SK-N-SH (cell line): ENCODE data around the gene CAMK4.

Experiments
- EP300 ChIP-seq, 2 experiments: IDR thresholded peaks; 2 replicates each; pipeline versions ENCODE4 v1.4.0 to v1.6.1; 2012; ENCODE audit warnings: borderline replicate concordance in 1 of 2, low read depth in 1 of 2, low read length in 1 of 2
- EZH2phosphoT487 ChIP-seq: fragments of 200-600 bp; sonication (generic); IDR thresholded peaks from 2 replicates; pipeline ENCODE4 v1.6.1; 2017; ENCODE audit warnings: low read depth, mixed run types, mild to moderate bottlenecking, antibody characterized with exemption, moderate library complexity, borderline replicate concordance
- TCF12 ChIP-seq: IDR thresholded peaks from 2 replicates; pipeline ENCODE4 v1.4.0; 2012
- TF ChIP-seq, protein P1 (sequence below): fragments of 200-600 bp; sonication (generic); IDR thresholded peaks from 2 replicates; pipeline ENCODE4 v1.6.1; 2017; ENCODE audit warnings: antibody characterized with exemption, mild to moderate bottlenecking, moderate library complexity
- TF ChIP-seq, protein P2 (sequence below): IDR thresholded peaks from 2 replicates; pipeline ENCODE4 v1.6.1; 2012; ENCODE audit warnings: mild to moderate bottlenecking, low read depth, low read length, moderate library complexity

DNA sequence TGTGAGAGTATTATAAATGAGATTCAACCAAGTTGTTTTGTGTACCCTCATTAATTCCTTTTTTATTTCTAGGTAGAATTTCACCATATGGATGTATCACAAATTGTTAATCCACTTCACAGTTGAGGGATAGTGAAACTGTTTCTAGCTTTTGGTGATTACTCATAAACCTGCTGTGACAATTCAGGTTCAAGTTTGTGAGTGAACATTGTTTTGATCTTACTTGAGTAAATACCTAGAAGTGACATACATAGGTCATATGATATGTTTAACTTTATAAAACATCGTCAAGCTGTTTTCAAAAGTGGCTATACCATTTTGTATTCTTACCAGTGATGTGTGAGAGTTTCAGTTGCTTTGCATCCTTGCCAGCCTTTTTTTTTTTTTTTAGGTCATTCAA, 112.9 kb downstream of the CAMK4 start:
- TF ChIP-seq, protein P1, sequence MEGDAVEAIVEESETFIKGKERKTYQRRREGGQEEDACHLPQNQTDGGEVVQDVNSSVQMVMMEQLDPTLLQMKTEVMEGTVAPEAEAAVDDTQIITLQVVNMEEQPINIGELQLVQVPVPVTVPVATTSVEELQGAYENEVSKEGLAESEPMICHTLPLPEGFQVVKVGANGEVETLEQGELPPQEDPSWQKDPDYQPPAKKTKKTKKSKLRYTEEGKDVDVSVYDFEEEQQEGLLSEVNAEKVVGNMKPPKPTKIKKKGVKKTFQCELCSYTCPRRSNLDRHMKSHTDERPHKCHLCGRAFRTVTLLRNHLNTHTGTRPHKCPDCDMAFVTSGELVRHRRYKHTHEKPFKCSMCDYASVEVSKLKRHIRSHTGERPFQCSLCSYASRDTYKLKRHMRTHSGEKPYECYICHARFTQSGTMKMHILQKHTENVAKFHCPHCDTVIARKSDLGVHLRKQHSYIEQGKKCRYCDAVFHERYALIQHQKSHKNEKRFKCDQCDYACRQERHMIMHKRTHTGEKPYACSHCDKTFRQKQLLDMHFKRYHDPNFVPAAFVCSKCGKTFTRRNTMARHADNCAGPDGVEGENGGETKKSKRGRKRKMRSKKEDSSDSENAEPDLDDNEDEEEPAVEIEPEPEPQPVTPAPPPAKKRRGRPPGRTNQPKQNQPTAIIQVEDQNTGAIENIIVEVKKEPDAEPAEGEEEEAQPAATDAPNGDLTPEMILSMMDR: no peak
- TF ChIP-seq TCF12 (no peak), EZH2phosphoT487 (no peak), EP300 (IDR thresholded peaks at IDR 0.05; ENCODE audit: borderline replicate concordance in 1 of 2, low read depth in 1 of 2, low read length in 1 of 2) (no peak)
- TF ChIP-seq, protein P2, sequence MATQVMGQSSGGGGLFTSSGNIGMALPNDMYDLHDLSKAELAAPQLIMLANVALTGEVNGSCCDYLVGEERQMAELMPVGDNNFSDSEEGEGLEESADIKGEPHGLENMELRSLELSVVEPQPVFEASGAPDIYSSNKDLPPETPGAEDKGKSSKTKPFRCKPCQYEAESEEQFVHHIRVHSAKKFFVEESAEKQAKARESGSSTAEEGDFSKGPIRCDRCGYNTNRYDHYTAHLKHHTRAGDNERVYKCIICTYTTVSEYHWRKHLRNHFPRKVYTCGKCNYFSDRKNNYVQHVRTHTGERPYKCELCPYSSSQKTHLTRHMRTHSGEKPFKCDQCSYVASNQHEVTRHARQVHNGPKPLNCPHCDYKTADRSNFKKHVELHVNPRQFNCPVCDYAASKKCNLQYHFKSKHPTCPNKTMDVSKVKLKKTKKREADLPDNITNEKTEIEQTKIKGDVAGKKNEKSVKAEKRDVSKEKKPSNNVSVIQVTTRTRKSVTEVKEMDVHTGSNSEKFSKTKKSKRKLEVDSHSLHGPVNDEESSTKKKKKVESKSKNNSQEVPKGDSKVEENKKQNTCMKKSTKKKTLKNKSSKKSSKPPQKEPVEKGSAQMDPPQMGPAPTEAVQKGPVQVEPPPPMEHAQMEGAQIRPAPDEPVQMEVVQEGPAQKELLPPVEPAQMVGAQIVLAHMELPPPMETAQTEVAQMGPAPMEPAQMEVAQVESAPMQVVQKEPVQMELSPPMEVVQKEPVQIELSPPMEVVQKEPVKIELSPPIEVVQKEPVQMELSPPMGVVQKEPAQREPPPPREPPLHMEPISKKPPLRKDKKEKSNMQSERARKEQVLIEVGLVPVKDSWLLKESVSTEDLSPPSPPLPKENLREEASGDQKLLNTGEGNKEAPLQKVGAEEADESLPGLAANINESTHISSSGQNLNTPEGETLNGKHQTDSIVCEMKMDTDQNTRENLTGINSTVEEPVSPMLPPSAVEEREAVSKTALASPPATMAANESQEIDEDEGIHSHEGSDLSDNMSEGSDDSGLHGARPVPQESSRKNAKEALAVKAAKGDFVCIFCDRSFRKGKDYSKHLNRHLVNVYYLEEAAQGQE: no peak
